ENCODE results near the gene SPATA6L. TPM values are rescaled to one million over a fixed set of nuclear protein-coding genes. Genes with fewer than 3 reads are reported as not detected.

The SPATA6L gene
- total RNA-seq, 1 experiment from 2014 or later, result 1.8 TPM

GRCh38 chr9:4679268-4680172 is 13.2 kb upstream of the SPATA6L start, which contains the start of gene CDC37L1 (continued):
- TF ChIP-seq, protein P1, sequence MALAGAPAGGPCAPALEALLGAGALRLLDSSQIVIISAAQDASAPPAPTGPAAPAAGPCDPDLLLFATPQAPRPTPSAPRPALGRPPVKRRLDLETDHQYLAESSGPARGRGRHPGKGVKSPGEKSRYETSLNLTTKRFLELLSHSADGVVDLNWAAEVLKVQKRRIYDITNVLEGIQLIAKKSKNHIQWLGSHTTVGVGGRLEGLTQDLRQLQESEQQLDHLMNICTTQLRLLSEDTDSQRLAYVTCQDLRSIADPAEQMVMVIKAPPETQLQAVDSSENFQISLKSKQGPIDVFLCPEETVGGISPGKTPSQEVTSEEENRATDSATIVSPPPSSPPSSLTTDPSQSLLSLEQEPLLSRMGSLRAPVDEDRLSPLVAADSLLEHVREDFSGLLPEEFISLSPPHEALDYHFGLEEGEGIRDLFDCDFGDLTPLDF (CRISPR knock-in tag; IDR thresholded peaks at IDR 0.05), result peak; percentile 78; the same call in 1 of the 2 replicates
- peak; percentile 95 for TF ChIP-seq CREM (CRISPR knock-in tag; IDR thresholded peaks at IDR 0.05)
- TF ChIP-seq ATF3 (CRISPR knock-in tag; conservative IDR thresholded peaks at IDR 0.05), result no peak
- TF ChIP-seq ZNF416 (CRISPR knock-in tag; IDR thresholded peaks at IDR 0.05), result no peak
- TF ChIP-seq, protein P2, sequence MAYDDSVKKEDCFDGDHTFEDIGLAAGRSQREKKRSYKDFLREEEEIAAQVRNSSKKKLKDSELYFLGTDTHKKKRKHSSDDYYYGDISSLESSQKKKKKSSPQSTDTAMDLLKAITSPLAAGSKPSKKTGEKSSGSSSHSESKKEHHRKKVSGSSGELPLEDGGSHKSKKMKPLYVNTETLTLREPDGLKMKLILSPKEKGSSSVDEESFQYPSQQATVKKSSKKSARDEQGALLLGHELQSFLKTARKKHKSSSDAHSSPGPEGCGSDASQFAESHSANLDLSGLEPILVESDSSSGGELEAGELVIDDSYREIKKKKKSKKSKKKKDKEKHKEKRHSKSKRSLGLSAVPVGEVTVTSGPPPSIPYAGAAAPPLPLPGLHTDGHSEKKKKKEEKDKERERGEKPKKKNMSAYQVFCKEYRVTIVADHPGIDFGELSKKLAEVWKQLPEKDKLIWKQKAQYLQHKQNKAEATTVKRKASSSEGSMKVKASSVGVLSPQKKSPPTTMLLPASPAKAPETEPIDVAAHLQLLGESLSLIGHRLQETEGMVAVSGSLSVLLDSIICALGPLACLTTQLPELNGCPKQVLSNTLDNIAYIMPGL (CRISPR knock-in tag; IDR thresholded peaks at IDR 0.05), result peak; percentile 92; the same call in 1 of the 2 replicates
- TF ChIP-seq CREB1 (CRISPR knock-in tag; IDR thresholded peaks at IDR 0.05), result no peak
- no peak for TF ChIP-seq RORB (CRISPR knock-in tag; IDR thresholded peaks at IDR 0.05)
- no peak for TF ChIP-seq ATF2 (CRISPR knock-in tag; IDR thresholded peaks at IDR 0.05; ENCODE audit: borderline replicate concordance, low read depth)
- TF ChIP-seq KAT7 (CRISPR knock-in tag; IDR thresholded peaks at IDR 0.05; ENCODE audit: borderline replicate concordance), result peak; percentile 20; the same call in 1 of the 2 replicates
- 0 out of 2 replicates have a peak, but pooled peaks have one; percentile 15 for TF ChIP-seq ZNF232 (CRISPR knock-in tag; IDR thresholded peaks at IDR 0.05)
- peak; percentile 73; the same call in 1 of the 2 replicates for TF ChIP-seq ATF1 (CRISPR knock-in tag; IDR thresholded peaks at IDR 0.05)
- TF ChIP-seq NFE2L1 (CRISPR knock-in tag; IDR thresholded peaks at IDR 0.05), result peak; percentile 82; the same call in 1 of the 2 replicates
- no peak for TF ChIP-seq FOXJ3 (CRISPR knock-in tag; IDR thresholded peaks at IDR 0.05; ENCODE audit: borderline replicate concordance)
- TF ChIP-seq, protein P3, sequence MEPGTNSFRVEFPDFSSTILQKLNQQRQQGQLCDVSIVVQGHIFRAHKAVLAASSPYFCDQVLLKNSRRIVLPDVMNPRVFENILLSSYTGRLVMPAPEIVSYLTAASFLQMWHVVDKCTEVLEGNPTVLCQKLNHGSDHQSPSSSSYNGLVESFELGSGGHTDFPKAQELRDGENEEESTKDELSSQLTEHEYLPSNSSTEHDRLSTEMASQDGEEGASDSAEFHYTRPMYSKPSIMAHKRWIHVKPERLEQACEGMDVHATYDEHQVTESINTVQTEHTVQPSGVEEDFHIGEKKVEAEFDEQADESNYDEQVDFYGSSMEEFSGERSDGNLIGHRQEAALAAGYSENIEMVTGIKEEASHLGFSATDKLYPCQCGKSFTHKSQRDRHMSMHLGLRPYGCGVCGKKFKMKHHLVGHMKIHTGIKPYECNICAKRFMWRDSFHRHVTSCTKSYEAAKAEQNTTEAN (CRISPR knock-in tag; IDR thresholded peaks at IDR 0.05), result peak; percentile 82
- no peak for TF ChIP-seq ZNF317 (CRISPR knock-in tag; IDR thresholded peaks at IDR 0.05; ENCODE audit: borderline replicate concordance, low read depth)
- TF ChIP-seq, protein P4, sequence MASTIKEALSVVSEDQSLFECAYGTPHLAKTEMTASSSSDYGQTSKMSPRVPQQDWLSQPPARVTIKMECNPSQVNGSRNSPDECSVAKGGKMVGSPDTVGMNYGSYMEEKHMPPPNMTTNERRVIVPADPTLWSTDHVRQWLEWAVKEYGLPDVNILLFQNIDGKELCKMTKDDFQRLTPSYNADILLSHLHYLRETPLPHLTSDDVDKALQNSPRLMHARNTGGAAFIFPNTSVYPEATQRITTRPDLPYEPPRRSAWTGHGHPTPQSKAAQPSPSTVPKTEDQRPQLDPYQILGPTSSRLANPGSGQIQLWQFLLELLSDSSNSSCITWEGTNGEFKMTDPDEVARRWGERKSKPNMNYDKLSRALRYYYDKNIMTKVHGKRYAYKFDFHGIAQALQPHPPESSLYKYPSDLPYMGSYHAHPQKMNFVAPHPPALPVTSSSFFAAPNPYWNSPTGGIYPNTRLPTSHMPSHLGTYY (CRISPR knock-in tag; IDR thresholded peaks at IDR 0.05), result no peak
- TF ChIP-seq TEAD4 (CRISPR knock-in tag; IDR thresholded peaks at IDR 0.05), result peak; percentile 67
- TF ChIP-seq, protein P5, sequence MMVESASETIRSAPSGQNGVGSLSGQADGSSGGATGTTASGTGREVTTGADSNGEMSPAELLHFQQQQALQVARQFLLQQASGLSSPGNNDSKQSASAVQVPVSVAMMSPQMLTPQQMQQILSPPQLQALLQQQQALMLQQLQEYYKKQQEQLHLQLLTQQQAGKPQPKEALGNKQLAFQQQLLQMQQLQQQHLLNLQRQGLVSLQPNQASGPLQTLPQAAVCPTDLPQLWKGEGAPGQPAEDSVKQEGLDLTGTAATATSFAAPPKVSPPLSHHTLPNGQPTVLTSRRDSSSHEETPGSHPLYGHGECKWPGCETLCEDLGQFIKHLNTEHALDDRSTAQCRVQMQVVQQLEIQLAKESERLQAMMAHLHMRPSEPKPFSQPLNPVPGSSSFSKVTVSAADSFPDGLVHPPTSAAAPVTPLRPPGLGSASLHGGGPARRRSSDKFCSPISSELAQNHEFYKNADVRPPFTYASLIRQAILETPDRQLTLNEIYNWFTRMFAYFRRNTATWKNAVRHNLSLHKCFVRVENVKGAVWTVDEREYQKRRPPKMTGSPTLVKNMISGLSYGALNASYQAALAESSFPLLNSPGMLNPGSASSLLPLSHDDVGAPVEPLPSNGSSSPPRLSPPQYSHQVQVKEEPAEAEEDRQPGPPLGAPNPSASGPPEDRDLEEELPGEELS (CRISPR knock-in tag; IDR thresholded peaks at IDR 0.05), result peak; percentile 75; the same call in 1 of the 2 replicates
- TF ChIP-seq, protein P6, sequence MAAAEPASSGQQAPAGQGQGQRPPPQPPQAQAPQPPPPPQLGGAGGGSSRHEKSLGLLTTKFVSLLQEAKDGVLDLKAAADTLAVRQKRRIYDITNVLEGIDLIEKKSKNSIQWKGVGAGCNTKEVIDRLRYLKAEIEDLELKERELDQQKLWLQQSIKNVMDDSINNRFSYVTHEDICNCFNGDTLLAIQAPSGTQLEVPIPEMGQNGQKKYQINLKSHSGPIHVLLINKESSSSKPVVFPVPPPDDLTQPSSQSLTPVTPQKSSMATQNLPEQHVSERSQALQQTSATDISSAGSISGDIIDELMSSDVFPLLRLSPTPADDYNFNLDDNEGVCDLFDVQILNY (CRISPR knock-in tag; IDR thresholded peaks at IDR 0.05), result peak; percentile 44; the same call in 1 of the 2 replicates
- no peak for TF ChIP-seq CBFB (CRISPR knock-in tag; IDR thresholded peaks at IDR 0.05; ENCODE audit: low read depth)
- no peak for TF ChIP-seq USF1 (CRISPR knock-in tag; IDR thresholded peaks at IDR 0.05)
- no peak for TF ChIP-seq NR3C1 (CRISPR knock-in tag; conservative IDR thresholded peaks at IDR 0.05; ENCODE audit: low read depth)
- TF ChIP-seq GABPB1 (CRISPR knock-in tag; IDR thresholded peaks at IDR 0.05), result peak; percentile 87

Data from WTC11 (cell line).